NCI-H2196 treated with DMSO at 0.1 percent for 48 hours (cell line): ENCODE data around the gene ACO2.
"Not testable (repeated sequence)": the region's sequence is repeated elsewhere in the genome, so short reads cannot be mapped to it uniquely, and the experiment has no call there.

Experiments used
- DNase-seq: peaks from one replicate; lab custom pipeline; 2025; ENCODE audit not compliant: unreplicated experiment; lab: John Stamatoyannopoulos, UW

Gene ACO2

DNA sequence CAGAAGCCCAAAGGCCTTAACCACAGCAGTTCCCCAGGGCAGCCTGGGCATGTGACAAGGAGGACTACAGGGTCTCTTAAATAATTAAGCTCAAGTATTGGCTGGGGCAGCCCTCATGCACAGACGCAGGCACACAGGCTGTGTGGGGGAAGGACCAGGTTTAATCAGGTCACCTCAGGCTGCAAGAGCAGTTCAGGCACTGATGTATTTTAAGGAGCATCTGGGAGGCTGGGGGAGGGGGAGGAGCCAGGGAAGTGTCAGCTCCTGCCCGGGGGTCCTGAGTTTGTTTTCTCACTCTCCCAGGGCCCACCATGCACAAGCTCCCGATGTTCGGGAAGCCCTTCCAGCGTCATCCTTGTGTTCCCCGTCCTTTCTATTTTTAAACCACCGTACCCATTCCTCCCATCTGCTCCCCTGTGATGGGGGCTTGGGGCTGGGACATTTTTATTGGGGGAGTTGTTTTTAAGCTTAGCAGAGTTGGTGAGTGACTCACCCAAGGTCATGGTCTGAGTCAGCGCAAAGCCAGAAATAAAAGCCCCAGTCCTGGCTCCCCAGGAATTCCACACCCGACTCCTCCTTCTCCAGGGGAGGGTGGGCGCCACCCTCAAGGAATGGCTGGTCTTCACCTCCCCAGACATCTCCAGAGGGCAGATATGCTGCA is 94.3 kb downstream of the ACO2 start:
- no peak for DNase-seq

GRCh38 chr22:41564563-41564962 is 95.6 kb downstream of the ACO2 start:
- no peak for DNase-seq

GRCh38 chr22:41565403-41566054 is 96.6 kb downstream of the ACO2 start:
- DNase-seq, result no peak

GRCh38 chr22:41567512-41567768 is 98.5 kb downstream of the ACO2 start:
- no peak for DNase-seq

DNA sequence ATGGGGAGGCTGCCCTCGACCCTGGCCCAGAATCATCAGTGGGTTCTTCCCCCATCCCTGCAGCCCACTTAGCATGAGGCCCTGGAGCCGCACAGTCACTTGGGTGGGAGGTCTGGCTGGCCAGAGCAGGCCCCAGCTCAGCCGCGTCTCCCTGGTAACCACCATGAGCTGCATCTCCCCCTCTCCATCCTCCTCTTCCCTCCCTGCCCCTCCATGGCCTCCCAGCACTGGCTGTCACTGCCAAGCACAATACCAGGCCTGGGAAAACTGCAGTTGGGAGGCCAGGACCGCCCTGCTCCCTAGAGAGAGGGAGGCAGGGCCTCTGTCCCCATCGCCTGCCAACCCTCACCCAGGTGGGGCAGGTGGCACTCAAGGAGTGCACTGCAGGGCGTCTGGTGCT is 99.9 kb downstream of the ACO2 start:
- no peak for DNase-seq

GRCh38 chr22:41570221-41570620 is 101.3 kb downstream of the ACO2 start:
- no peak for DNase-seq

DNA sequence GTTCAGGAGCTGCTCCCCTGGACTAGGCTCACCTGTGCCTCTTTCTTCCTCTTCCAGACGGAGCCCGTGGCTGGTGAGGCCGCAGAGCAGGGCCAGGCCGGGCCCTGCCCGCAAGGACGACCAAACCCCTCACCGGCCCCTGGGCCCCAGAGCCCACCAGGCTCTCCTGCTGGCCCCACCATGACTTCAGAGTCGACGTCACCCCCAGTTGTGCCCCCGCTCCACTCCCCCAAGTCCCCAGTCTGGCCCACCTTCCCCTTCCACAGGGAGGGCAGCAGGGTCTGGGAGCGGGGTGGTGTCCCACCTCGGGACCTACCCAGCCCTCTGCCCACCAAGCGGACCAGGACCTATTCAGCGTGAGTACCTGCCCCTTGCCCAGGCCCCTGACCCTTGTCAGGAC is 102.9 kb downstream of the ACO2 start:
- DNase-seq, result no peak

- DNase-seq, result not testable (repeated sequence)
Measured at GRCh38 chr22:41572305-41572704, 103.4 kb downstream of the ACO2 start.

- no peak for DNase-seq
Measured at GRCh38 chr22:41573677-41574076, 104.8 kb downstream of the ACO2 start.

DNA sequence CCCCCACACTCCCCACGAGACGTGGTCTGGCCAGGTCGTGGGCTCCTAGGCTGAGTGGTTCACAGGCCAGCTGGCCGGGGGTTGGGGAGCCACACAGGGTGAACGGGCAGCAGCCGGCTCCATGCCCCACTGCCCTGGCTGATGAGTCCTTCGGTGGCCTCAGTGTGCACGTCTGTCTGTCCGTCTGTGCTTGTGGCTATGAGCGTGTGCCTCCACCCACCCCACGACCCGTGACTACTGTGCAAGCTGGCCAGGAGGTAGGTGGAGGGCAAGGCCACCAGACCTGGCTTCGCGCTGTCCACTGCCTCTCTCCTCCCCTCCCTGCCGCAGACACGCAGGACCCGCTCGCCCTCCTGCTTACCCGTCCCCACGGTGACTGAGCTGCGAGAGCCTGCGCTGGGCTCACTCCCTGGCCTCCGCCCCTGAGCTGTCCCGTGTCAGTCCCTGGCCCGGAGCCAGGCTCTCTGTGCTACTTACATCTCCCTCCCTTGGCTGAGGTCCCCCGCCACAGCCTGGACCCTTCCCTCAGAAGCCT is 106.0 kb downstream of the ACO2 start:
- no peak for DNase-seq

DNA sequence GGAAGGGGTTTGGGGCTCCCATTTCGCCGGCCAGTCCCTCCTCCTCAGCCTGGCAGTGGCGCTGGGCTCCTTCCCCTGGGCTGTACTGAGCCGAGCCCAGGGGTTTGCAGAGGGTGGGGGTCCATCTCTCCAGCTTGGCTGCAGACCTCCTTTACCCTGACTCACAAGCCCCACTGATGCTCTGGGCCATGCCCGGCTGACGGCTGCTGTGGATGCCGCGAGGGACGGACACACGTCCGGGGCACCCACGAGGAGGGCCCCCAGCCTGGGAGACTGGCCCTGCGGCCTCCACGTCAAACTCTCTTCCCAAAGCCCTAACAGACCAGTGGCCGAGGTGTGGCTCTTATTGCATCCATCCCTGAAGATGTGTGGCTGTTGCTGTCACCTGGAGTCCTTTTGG is 106.6 kb downstream of the ACO2 start:
- no peak for DNase-seq

DNA sequence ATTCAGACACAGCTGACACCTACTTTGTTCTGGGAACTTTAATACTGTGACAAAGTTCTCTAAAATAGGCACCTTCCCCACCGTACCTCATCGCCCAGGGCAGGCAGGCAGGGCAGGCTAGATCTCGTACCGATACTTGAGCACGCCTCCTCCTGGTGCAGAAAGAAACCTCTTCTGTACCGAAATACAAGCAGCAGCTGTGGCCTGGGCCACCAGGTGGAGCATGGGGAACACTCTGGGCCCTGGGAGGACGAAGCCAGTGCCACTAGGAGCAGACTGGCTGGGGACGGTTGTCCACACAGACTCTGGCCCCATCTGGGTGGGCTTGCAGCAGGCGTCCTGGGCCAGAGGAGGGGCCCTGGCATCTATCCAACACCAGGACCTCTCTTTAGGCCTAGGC is 108.0 kb downstream of the ACO2 start:
- no peak for DNase-seq

DNA sequence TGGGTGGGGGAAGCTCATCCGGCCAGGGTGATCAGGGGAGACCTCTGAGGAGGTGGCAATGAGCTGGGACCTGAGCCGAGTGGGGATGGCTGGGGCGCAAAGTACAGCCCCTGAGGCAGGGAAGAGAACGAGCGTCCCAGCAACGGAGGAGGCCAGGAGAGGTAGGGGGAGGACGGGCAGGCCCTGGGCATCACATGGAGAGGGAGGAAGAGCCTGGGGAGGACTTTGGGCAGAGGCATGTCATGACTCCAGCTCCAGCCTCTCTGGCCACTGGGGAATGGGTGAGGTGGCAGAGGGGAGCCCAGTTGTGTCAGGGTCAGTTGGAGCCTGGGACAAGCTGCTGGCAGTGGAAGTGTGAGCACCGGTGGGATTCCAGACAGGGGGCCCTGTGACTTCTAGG is 109.2 kb downstream of the ACO2 start:
- no peak for DNase-seq
